ENCODE data around the gene CDCP1. TPM values are rescaled to one million over a fixed set of nuclear protein-coding genes. Genes with fewer than 3 reads are reported as not detected.

Gene CDCP1
- total and polyA plus RNA-seq, 4 donors: 0.33 to 8.9 (median 3.0) TPM

DNA sequence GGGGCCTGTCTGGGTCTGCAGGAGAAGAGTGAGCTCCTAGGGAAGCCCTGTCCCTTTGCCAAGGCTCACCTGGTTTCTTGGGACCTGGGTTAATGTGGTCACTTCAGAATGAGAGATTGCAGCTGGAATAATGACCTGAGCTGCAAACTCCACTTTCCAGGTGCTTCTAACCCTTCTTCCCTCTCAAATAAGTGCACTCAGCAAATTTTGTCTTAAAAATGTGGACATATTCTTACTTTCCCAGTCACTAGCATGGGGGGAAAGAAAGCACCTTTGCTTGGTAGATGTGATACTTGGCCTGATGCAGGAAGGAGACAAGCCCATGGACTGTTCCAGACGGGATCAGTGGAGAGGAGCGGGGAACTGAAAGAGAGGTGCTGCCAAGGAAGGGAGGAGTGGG, 38.9 kb upstream of the CDCP1 start:
- Histone ChIP-seq H3K4me1 (ENCODE audit: control insufficient read depth in 1 of 2, insufficient read depth in 2 of 2, low read length in 2 of 2) (no peaks in the 10 kb centered on the region), H3K4me3 (ENCODE audit: low read length in 2 of 2) (no peak overlapping the region), H3K9me3 (ENCODE audit: control insufficient read depth, low read length) (no peaks in the 10 kb centered on the region), H3K27ac (ENCODE audit: low read depth in 1 of 2, low read length in 2 of 2) (no peak overlapping the region), H3K27me3 (ENCODE audit: control insufficient read depth in 1 of 2, insufficient read depth in 2 of 2, low read length in 1 of 2) (peaks cover 0 to 1% of the 10 kb centered on the region in 2 donors), H3K36me3 (ENCODE audit: control insufficient read depth in 1 of 2, insufficient read depth in 2 of 2, low read length in 1 of 2) (no peaks in the 10 kb centered on the region)
- 90 to 92% methylated on average over 2 of the region's 2 CpGs for WGBS, 2 donors
- DNase-seq: no peak
- no peak for ATAC-seq (ENCODE audit: low FRiP score)
- intact Hi-C loops (cut with DNase I): no loop called here

DNA sequence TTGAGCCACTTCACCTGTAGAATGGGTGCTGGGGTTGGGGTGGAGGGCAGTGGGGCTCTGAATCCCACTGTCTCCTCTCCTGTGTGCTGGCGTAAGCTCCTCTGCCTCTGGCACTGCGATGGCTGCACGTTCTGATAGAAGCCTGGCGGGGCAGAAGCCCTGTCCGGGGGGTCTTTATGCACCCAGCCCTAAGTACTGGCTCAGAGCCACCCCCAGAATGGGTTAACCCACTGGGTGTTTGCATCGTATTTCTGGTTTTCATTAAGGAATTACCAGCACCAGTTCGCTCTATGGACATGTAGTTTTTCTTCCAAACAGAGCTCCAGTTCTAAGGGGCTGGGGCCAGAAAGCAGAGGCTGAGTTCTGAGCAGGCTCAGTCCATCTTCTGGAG, 37.7 kb upstream of the CDCP1 start:
- no peak overlapping the region for H3K4me3 ChIP-seq (ENCODE audit: low read length in 2 of 2)
- H3K4me1 ChIP-seq (ENCODE audit: control insufficient read depth in 1 of 2, insufficient read depth in 2 of 2, low read length in 2 of 2): no peaks in the 10 kb centered on the region
- DNase-seq (no peak), ATAC-seq (ENCODE audit: low FRiP score) (no peak)
- 76 to 86% methylated on average over 7 of the region's 7 CpGs for WGBS, 2 donors
- H3K27ac ChIP-seq (ENCODE audit: low read depth in 1 of 2, low read length in 2 of 2): no peak overlapping the region
- H3K27me3 ChIP-seq (ENCODE audit: control insufficient read depth in 1 of 2, insufficient read depth in 2 of 2, low read length in 1 of 2): peaks cover 0 to 1% of the 10 kb centered on the region in 2 donors
- H3K9me3 ChIP-seq (ENCODE audit: control insufficient read depth, low read length): no peaks in the 10 kb centered on the region
- intact Hi-C loops (cut with DNase I): no loop called here
- H3K36me3 ChIP-seq (ENCODE audit: control insufficient read depth in 1 of 2, insufficient read depth in 2 of 2, low read length in 1 of 2): no peaks in the 10 kb centered on the region

DNA sequence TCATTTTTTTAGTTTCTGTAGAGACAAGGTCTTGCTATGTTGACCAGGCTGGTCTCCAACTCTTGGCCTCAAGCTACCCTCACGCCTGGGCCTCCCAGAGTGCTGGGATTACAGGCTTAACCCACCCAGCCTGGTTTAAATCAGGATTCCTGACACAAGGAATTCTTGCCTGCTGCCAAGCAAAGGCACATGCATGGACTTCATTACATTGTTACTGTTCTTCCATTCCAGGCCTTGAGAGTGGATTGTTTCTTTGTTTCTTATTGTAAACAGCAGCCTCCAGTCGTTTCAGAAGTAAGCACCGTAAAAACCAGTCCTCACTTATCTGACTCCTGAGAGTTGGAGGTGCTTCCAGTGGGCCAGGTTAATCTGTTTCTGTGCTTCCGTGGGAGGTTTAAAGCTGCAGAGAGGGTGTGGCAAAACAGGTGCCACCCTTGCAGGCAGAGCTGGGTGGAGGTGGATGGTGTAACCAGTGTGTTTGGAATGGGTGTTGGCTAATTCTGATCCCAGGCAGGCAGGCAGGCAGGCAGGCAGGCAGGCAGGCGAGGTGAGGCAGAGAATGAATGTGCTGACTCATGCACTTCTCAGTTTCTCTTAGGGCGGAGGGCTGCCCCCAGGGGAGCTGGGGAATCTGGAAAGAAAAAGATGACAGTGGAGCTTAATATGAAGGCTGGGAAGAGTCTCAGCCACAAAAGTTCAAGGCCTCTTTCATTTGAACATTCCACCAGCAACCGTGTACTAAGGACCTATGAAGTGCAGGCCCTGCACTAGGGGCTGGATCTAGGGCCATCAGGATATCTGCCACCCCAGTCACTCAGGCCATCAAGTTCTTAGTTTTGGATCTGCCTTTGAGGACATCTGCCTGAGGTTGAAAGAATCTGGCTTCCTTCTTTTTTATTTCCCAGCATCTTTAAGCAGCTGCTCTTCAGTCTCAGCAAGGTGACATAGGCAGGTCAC, 37.0 kb upstream of the CDCP1 start:
- no peaks in the 10 kb centered on the region for H3K9me3 ChIP-seq (ENCODE audit: control insufficient read depth, low read length)
- 71 to 73% methylated on average over 7 of the region's 7 CpGs for WGBS, 2 donors
- intact Hi-C loops (cut with DNase I): no loop called here
- DNase-seq (no peak), ATAC-seq (ENCODE audit: low FRiP score) (no peak)
- no peaks in the 10 kb centered on the region for H3K4me1 ChIP-seq (ENCODE audit: control insufficient read depth in 1 of 2, insufficient read depth in 2 of 2, low read length in 2 of 2)
- H3K27me3 ChIP-seq (ENCODE audit: control insufficient read depth in 1 of 2, insufficient read depth in 2 of 2, low read length in 1 of 2): peaks cover 0 to 1% of the 10 kb centered on the region in 2 donors
- no peaks in the 10 kb centered on the region for H3K36me3 ChIP-seq (ENCODE audit: control insufficient read depth in 1 of 2, insufficient read depth in 2 of 2, low read length in 1 of 2)
- H3K4me3 ChIP-seq (ENCODE audit: low read length in 2 of 2): no peak overlapping the region
- H3K27ac ChIP-seq (ENCODE audit: low read depth in 1 of 2, low read length in 2 of 2): no peak overlapping the region

DNA sequence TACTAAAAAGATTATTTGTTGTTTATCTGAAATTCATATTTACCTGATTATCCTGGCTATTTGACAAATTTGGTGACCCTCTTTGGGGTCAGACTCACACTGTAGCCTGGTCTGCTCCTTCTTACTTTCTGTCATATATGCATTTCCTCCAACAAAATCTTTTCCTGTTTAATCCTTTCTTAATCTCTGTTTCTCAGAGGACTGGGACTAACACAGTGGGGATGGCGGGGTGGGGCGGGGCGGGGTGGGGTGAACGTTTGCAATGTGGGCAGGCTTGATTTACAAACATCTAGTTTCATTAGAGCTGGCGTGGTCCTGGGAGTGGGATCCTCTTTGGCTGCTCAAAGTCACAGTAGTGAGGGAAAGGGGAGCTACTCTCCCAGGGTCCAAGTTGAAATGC, 35.3 kb upstream of the CDCP1 start:
- intact Hi-C loops (cut with DNase I): no loop called here
- 78 to 81% methylated on average over 5 of the region's 5 CpGs for WGBS, 2 donors
- Histone ChIP-seq H3K36me3 (ENCODE audit: control insufficient read depth in 1 of 2, insufficient read depth in 2 of 2, low read length in 1 of 2) (no peaks in the 10 kb centered on the region), H3K4me3 (ENCODE audit: low read length in 2 of 2) (no peak overlapping the region), H3K27me3 (ENCODE audit: control insufficient read depth in 1 of 2, insufficient read depth in 2 of 2, low read length in 1 of 2) (no peaks in the 10 kb centered on the region), H3K27ac (ENCODE audit: low read depth in 1 of 2, low read length in 2 of 2) (no peak overlapping the region), H3K9me3 (ENCODE audit: control insufficient read depth, low read length) (no peaks in the 10 kb centered on the region), H3K4me1 (ENCODE audit: control insufficient read depth in 1 of 2, insufficient read depth in 2 of 2, low read length in 2 of 2) (no peaks in the 10 kb centered on the region)
- DNase-seq (no peak), ATAC-seq (ENCODE audit: low FRiP score) (no peak)

DNA sequence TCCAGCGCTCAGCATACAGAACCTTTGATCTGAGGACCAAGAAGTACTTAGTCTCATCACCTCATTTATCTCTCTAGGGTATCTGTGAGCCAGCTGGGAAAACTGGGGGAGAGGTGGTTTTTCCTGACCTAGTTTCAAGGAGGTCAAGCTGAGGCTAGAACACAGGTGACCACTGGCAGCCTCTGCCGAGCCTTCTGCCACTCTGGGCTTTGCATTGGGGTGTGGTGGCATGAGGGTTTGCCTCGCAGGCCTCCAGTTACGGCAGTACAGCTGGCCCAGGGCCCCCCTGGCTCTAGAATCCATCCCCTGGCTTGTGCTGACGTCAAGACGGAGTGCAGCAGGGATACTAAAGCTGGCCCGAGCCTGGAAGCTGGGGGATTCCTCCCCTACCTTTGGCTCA, 34.7 kb upstream of the CDCP1 start:
- no peak overlapping the region for H3K4me3 ChIP-seq (ENCODE audit: low read length in 2 of 2)
- no peaks in the 10 kb centered on the region for H3K9me3 ChIP-seq (ENCODE audit: control insufficient read depth, low read length)
- H3K36me3 ChIP-seq (ENCODE audit: control insufficient read depth in 1 of 2, insufficient read depth in 2 of 2, low read length in 1 of 2): no peaks in the 10 kb centered on the region
- no peak overlapping the region for H3K27ac ChIP-seq (ENCODE audit: low read depth in 1 of 2, low read length in 2 of 2)
- H3K27me3 ChIP-seq (ENCODE audit: control insufficient read depth in 1 of 2, insufficient read depth in 2 of 2, low read length in 1 of 2): no peaks in the 10 kb centered on the region
- 59 to 64% methylated on average over 7 of the region's 7 CpGs for WGBS, 2 donors
- ATAC-seq (ENCODE audit: low FRiP score) (no peak), DNase-seq (no peak)
- H3K4me1 ChIP-seq (ENCODE audit: control insufficient read depth in 1 of 2, insufficient read depth in 2 of 2, low read length in 2 of 2): no peaks in the 10 kb centered on the region
- intact Hi-C loops (cut with DNase I): no loop called here

DNA sequence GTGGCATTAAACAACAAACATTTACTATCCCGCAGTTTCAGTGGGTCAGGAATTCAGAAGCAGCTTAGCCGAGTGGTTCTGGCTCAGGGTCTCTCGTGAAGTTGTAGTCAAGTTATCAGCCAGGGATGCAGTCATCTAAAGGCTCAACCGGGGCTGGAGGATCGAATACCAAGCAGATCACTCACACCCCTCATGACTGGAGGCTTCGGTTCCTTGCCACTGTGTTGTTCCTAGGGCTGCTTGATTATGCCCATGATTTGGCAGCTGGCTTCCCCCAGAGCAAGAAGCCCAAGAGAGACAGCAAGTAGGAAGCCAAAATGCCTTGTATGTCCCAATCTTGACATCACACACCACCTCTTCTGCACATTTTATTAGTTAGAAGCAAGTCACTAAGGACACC, 33.9 kb upstream of the CDCP1 start:
- intact Hi-C loops (cut with DNase I): no loop called here
- Histone ChIP-seq H3K4me3 (ENCODE audit: low read length in 2 of 2) (no peak overlapping the region), H3K27ac (ENCODE audit: low read depth in 1 of 2, low read length in 2 of 2) (no peak overlapping the region), H3K9me3 (ENCODE audit: control insufficient read depth, low read length) (no peaks in the 10 kb centered on the region), H3K36me3 (ENCODE audit: control insufficient read depth in 1 of 2, insufficient read depth in 2 of 2, low read length in 1 of 2) (no peaks in the 10 kb centered on the region), H3K4me1 (ENCODE audit: control insufficient read depth in 1 of 2, insufficient read depth in 2 of 2, low read length in 2 of 2) (no peaks in the 10 kb centered on the region), H3K27me3 (ENCODE audit: control insufficient read depth in 1 of 2, insufficient read depth in 2 of 2, low read length in 1 of 2) (no peaks in the 10 kb centered on the region)
- ATAC-seq (ENCODE audit: low FRiP score): no peak
- DNase-seq: no peak
- WGBS, 2 donors: 79 to 91% methylated on average over 6 of the region's 6 CpGs

DNA sequence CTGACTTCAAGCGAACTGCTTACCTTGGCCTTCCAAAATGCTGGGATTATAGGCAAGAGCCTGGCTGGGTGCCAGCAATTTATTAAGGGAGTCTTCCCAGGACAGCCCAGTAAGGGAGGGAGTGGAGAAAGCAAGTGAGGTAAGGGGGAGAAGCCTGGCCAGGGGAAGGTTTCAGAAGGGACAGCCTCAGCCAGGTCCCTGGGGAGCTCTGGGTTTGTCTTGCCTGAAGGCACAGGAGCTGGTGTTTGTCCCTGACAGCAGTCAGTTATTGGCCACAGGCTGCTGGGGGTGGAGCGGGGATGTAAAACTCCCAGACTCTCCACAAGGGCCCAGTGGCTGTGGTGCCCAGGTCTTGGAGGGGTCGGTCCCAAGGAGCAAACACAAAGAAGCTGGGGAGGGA, 33.0 kb upstream of the CDCP1 start:
- H3K4me3 ChIP-seq (ENCODE audit: low read length in 2 of 2): no peak overlapping the region
- no peaks in the 10 kb centered on the region for H3K27me3 ChIP-seq (ENCODE audit: control insufficient read depth in 1 of 2, insufficient read depth in 2 of 2, low read length in 1 of 2)
- H3K9me3 ChIP-seq (ENCODE audit: control insufficient read depth, low read length): no peaks in the 10 kb centered on the region
- no peaks in the 10 kb centered on the region for H3K36me3 ChIP-seq (ENCODE audit: control insufficient read depth in 1 of 2, insufficient read depth in 2 of 2, low read length in 1 of 2)
- H3K27ac ChIP-seq (ENCODE audit: low read depth in 1 of 2, low read length in 2 of 2): no peak overlapping the region
- no peaks in the 10 kb centered on the region for H3K4me1 ChIP-seq (ENCODE audit: control insufficient read depth in 1 of 2, insufficient read depth in 2 of 2, low read length in 2 of 2)
- WGBS, 2 donors: 90 to 98% methylated on average over 3 of the region's 3 CpGs
- DNase-seq (no peak), ATAC-seq (ENCODE audit: low FRiP score) (no peak)
- intact Hi-C loops (cut with DNase I): no loop called here

DNA sequence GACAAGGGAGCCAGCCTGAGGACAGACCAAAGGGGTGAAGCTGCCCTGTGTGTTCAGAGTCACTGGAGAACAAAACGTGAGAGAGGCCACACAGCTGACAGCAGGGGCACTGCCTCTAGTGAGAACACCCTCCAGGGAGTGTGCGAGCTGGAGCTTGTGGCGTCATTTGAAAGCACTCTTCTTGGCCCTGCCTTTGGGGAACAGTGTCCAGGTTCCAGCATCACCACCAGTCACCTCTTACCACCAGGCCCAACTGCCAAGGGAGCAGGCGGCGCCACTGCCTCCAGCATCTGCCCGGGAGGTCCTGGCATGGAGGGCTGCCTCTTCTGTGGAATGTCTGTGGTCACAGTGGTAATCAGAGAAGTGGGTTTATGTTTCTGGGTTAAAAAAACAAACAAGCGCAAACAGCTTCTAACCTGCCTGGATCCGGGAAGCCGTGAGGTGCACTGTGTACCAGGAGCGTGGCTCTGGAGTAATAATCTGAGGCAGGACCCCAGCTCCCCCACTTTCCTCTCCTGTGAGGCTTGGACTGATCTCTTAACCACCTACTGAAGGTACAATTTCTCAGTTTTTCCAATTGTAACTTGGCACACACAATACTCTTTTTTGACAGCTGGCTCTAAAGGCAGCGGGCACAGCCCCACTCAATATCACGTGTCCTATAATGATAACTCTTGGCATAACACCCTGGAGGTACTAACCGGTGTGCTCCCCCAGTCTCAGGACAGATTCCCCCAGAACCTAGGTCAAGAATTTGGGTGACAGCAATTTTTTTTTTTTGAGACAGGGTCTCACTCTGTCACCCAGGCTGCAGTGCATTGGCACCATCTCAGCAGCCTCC, 32.2 kb upstream of the CDCP1 start:
- intact Hi-C loops (cut with DNase I): no loop called here
- WGBS, 2 donors: 58 to 60% methylated on average over 13 of the region's 13 CpGs
- ATAC-seq (ENCODE audit: low FRiP score) (no peak), DNase-seq (no peak)
- Histone ChIP-seq H3K4me1 (ENCODE audit: control insufficient read depth in 1 of 2, insufficient read depth in 2 of 2, low read length in 2 of 2) (no peaks in the 10 kb centered on the region), H3K27ac (ENCODE audit: low read depth in 1 of 2, low read length in 2 of 2) (peak overlapping the region in 1 of 2 donors; percentile 12), H3K36me3 (ENCODE audit: control insufficient read depth in 1 of 2, insufficient read depth in 2 of 2, low read length in 1 of 2) (no peaks in the 10 kb centered on the region), H3K9me3 (ENCODE audit: control insufficient read depth, low read length) (no peaks in the 10 kb centered on the region), H3K4me3 (ENCODE audit: low read length in 2 of 2) (no peak overlapping the region), H3K27me3 (ENCODE audit: control insufficient read depth in 1 of 2, insufficient read depth in 2 of 2, low read length in 1 of 2) (no peaks in the 10 kb centered on the region)
